GM19395 (cell line): Measurements from ENCODE around the gene GAMT.
"Not testable (repeated sequence)": the region's sequence is repeated elsewhere in the genome, so short reads cannot be mapped to it uniquely, and the experiment has no call there.

ENCODE experiments used
- ATAC-seq: cut with Tn5 transposase; IDR thresholded peaks from one replicate; pipeline ENCODE4 v1.9.1; 2021; ENCODE audit warnings: mild to moderate bottlenecking, moderate library complexity; ENCODE audit not compliant: unreplicated experiment

Gene GAMT

DNA sequence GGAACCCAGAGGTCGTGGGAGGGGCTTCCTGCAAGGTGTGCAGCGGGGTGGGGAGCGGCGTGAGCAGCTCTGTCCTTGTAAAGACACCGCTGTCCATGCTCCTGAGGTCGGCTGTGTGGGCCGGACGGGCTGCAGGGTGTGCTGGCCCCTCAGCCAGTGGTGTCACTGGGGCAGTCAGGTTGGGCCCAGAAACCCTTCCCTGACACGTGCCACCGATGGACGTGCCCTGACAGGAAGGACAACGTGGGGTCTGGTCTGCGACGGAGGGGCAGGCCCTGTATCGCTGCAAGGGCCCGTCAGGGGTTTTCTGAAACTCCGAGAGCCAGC is 32.7 kb upstream of the GAMT start:
- no peak for ATAC-seq

DNA sequence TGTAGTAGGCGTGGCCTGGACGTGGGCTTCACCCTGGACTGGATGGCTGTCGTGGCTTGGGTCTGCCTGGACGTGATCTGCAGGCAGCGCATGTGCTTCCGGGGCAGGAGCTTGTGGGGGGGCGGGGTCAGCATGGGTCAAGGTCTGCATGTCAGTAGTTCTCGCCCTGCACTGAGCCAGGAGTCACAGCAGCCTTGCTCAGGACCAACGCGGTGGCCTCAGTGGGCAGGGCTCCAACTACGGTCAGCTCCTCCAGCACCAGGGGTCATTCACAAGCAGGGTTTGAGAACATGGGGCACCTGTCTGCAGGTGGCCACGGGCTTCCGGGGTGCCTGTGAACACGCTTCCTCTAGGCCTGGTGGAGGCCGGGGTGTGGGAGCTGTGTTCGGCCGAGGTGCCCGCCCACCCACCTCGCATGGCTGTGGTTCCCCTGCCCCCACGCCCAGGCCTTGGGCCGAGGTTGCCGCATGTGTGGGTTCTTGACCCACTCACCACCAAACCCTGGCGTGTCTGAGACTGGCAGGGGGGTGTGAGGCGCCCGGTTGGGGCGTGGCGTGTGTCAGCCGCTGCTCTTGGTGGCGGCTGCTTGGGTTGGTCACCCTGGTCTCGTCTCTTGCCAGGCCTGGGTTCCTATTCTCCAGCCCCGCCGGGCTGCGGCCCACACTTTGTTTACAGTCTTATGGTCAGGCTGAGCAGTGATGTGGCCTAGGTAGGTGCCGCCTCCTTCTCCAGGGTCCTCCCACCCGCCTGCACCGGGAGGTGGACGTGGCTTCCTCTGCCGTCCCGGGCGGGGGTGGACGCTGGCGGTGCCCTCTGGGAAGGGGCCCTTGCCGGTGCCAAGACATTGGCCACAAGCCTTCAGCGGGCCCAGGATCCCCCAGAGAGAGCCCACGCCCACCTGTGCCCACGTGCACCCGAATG is 32.0 kb upstream of the GAMT start:
- no peak for ATAC-seq

DNA sequence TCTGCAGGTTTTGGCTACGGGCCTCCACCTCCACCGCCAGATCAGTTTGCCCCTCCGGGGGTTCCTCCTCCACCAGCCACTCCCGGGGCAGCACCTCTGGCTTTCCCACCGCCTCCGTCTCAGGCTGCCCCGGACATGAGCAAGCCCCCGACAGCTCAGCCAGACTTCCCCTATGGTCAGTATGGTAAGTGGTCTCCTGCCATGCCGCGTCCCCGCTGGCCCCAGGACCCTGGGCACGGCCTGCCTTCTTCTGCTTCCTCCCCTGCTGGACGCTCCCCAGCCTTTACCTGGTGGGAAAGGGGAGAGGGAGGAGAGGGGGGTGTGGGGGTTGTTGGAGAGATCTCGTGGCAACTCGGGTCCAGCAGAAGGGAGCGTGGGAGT is 31.2 kb upstream of the GAMT start:
- no peak for ATAC-seq

DNA sequence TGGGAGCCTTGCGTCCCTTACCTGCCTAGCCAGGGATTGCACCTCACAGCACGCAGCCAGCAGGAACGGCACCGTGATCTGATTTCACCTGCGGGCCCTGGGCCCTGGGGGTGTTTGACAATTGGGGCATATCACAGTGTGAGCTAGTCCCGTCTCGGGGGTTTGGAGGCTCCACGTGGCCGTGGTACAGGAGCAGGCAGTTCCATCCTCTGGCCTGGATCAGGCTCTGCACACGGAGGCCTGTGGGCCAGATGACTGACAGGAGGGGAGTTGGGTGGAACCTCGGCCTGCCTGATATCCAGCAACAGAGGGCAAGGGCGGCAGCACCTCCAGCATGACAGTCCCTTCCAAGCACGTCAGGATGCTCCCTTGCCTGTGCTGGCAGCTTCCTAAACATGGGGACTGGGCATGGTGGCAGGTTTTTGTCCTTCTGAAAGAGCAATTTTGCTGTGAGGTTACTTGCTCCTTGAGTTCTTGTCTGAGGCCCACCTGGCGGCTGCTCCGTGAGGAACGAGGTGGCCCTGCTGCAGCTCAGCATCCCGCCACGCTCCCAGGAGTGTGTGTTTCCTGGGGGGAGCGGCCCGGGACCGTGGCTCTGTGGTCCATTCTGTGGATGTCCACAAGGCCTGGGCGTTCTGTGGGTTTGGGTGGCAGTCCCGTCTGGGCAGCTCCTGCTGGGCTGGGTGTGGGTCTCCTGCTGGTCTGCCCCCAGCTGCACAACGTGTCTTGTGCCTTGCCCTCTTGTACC is 30.6 kb upstream of the GAMT start:
- no peak for ATAC-seq

DNA sequence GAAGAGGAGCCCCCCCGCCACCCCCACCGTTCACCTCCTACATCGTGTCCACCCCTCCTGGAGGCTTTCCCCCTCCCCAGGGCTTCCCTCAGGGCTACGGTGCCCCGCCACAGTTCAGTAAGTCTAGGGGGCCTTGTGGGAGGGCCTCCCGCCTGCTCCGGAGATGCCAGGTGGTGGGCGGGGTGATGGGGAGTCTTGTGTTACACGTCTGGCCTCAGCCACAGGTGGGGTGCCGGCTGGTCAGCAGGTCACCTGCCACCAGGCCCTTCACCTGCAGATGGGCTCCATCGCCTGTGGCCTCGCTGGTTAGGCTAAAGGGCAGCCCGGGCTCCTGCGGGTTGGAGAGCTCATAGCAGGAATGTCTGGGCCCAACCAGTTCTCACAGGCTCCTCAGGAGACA is 28.9 kb upstream of the GAMT start:
- ATAC-seq = no peak

- ATAC-seq = no peak
These were observed 28.4 kb upstream of the GAMT start for GRCh38 chr19:1429750-1430149.

GRCh38 chr19:1428738-1429391 is 27.5 kb upstream of the GAMT start:
- ATAC-seq = no peak

DNA sequence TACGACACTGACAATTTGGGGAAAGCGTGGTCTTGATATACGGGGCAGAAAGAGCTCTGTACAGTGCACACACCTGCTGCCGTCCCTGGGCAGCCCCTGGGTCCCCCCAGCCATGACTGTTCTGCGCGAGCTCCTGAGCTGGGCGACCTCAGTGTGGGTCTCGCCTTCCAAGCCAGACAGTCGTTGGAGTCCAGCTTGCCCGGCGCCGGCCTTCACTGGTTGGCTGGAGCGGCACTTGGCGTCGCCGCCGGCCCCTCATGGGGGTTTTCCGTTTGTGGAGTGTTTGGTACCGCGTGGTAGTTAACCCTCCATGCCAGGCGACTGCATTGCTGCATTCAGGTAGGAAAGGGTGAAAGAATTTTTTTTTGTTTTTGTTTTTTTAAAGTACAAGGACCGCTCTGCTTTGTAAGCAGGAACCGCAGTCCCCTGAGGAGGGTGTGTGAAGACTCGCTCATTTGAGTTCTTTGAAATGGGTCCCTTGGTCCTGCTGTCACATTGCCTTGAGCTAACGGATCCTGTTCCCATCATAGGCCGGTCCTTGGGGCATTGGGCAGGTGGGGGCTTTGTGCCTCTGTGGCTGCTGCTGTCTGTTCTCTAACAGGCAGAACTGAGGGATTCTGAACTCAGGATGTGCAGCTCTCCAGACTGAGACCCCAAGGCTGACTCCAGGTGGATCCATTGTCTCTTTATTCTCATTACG is 26.0 kb upstream of the GAMT start:
- no peak for ATAC-seq

DNA sequence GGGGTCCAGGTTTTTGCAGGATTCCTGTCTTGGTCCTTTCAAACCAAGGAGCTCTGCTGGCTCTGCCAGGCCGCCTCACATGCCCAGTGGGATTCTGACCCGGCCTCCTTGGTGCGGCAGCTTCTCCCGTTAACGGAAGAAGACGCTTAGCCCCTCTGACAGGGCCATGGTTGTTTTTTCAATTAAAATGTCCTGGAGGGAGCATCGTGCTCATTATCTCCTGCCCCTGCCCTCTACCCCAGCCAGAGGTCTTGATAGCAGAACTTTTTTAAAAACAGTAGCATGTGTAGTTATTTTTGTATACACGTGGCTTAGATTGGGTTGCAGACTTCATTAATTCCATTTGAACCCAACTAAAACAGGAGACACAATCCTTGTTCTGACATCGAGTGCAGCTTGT is 25.4 kb upstream of the GAMT start:
- ATAC-seq = no peak

GRCh38 chr19:1425902-1426301 is 24.6 kb upstream of the GAMT start:
- ATAC-seq = no peak

GRCh38 chr19:1425102-1425837 is 23.9 kb upstream of the GAMT start:
- ATAC-seq = no peak

GRCh38 chr19:1424192-1424955 is 23.0 kb upstream of the GAMT start:
- ATAC-seq = no peak

- ATAC-seq = no peak
These were observed 22.3 kb upstream of the GAMT start for GRCh38 chr19:1423436-1424191.

GRCh38 chr19:1422943-1423342 is 21.6 kb upstream of the GAMT start:
- no peak for ATAC-seq

GRCh38 chr19:1422360-1422759 is 21.0 kb upstream of the GAMT start:
- no peak for ATAC-seq

DNA sequence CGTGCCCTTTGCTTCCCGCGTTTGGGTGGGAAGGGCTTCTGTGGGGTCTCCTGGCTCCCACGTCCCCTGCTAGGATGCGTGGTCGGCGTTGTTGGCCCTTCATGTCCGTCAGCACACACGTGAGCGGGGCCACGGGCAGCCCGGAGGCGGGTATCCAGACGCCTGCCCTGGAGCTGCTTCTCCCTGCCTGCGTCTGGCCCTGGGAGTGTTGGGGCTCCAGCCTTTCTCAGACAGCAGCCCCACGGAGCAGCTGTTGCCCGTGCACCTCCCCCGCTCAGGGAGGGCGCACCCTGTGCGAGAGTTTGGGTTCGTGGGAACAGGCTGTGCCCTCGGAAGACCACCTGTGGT is 20.6 kb upstream of the GAMT start:
- ATAC-seq = no peak

DNA sequence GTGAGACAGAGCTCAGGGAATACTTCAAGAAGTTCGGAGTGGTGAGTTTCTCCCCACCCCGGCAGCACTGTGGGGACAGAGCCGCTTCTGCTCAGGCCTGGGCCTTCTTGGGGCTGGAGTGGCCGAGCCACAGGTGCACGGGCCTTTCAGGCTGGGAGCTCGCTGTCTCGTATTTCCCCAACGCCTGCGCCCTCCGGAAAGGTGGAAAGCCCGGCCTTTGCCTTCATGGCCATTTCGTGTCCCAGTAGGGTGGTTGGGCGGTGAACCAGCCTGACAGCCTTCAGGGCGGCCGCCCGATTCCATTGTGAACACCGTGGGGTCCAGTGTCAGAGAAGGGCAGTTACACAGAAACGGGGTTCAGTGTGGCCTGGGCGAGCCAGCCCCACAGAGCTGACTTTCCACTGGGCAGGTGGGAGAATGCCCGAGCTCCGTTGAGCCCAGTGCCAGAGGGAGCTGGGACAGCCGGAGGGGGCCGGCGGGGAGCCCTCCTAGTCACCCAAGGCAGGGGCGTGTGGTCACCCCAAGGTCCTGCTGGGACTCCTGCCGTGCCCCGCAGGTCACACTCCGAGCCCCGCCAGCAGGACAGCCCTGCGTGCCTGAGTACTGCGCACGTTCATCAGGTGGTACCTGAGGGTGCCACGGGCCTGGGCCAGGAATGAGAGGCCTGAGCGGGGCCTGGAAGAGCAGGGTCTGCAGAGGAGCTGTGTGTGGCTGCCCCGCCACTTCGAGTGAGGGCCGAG is 20.0 kb upstream of the GAMT start:
- no peak for ATAC-seq

DNA sequence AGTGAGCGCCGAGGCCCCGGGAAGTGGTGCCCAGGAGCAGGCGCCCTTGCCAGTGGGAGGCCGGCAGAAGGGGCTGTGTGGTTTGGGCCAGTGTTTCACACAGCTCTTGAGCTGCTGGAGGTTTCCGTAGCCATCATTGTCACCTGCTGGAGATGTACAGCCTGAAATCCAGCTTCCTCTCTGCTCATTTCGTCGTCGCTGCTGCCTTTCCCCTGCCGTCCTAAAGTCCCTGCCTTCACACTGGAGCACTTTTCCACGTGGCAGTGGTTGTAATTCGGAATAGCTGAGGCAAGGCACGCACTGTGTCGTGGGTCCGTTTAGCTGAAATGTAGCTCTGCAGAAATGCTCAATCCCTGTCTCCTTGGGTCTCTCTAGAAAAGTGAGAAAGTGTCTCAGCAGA is 19.2 kb upstream of the GAMT start:
- ATAC-seq = no peak

DNA sequence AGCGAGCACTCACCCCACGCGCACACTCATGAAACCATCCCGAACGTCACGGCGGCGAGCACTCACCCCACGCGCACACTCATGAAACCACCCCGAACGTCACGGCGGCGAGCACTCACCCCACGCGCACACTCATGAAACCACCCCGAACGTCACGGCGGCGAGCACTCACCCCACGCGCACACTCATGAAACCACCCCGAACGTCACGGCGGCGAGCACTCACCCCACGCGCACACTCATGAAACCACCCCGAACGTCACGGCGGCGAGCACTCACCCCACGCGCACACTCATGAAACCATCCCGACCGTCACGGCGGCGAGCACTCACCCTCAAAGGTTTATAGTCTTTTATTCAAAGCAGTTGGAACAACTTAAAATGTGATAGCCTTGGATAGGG is 18.7 kb upstream of the GAMT start:
- not testable (repeated sequence) for ATAC-seq
